Measurements from ENCODE around the gene GTF3A.

Gene GTF3A

GRCh38 chr13:27424246-27425157, at the start of gene GTF3A:
Gene GTF3A, plus strand, starts transcription at chr13:27424619.
- DNase-seq (ENCODE audit: low read depth), result peak; percentile 25
- H3K4me3 ChIP-seq (ENCODE audit: low read depth, low read length), result peak within 1 kb of the TSS; percentile 74
- TF ChIP-seq CTCF (IDR thresholded peaks at IDR 0.05; ENCODE audit: control insufficient read depth, extremely low read depth, insufficient read depth), result no peak

- peak; percentile 62 for DNase-seq (ENCODE audit: low read depth)
- H3K4me3 ChIP-seq (ENCODE audit: low read depth, low read length), result no peak overlapping the region
- peak; percentile 79 for TF ChIP-seq CTCF (IDR thresholded peaks at IDR 0.05; ENCODE audit: control insufficient read depth, extremely low read depth, insufficient read depth)
Measured at GRCh38 chr13:27374650-27375049, 49.8 kb upstream of the GTF3A start.

- peak; percentile 71 for TF ChIP-seq CTCF (IDR thresholded peaks at IDR 0.05; ENCODE audit: control insufficient read depth, extremely low read depth, insufficient read depth)
- no peak for DNase-seq (ENCODE audit: low read depth)
- no peak overlapping the region for H3K4me3 ChIP-seq (ENCODE audit: low read depth, low read length)
Measured at GRCh38 chr13:27375686-27376326, 48.6 kb upstream of the GTF3A start.

- no peak overlapping the region for H3K4me3 ChIP-seq (ENCODE audit: low read depth, low read length)
- TF ChIP-seq CTCF (IDR thresholded peaks at IDR 0.05; ENCODE audit: control insufficient read depth, extremely low read depth, insufficient read depth), result no peak
- DNase-seq (ENCODE audit: low read depth), result no peak
Measured at GRCh38 chr13:27379126-27379525, 45.3 kb upstream of the GTF3A start.

- TF ChIP-seq CTCF (IDR thresholded peaks at IDR 0.05; ENCODE audit: control insufficient read depth, extremely low read depth, insufficient read depth), result peak; percentile 68
- DNase-seq (ENCODE audit: low read depth), result no peak
- no peak overlapping the region for H3K4me3 ChIP-seq (ENCODE audit: low read depth, low read length)
Measured at GRCh38 chr13:27379694-27380641, 44.5 kb upstream of the GTF3A start.

GRCh38 chr13:27381601-27382000, 42.8 kb upstream of the GTF3A start:
- no peak for DNase-seq (ENCODE audit: low read depth)
- TF ChIP-seq CTCF (IDR thresholded peaks at IDR 0.05; ENCODE audit: control insufficient read depth, extremely low read depth, insufficient read depth), result no peak

More at GRCh38 chr13:27381601-27382000, 42.8 kb upstream of the GTF3A start:
- no peak overlapping the region for H3K4me3 ChIP-seq (ENCODE audit: low read depth, low read length)

Measured in LNCaP clone FGC (cell line).